Karpas-422 (cell line): ENCODE results near the gene ST7L. TPM values are rescaled to one million over a fixed set of nuclear protein-coding genes. Genes with fewer than 3 reads are reported as not detected.

ENCODE experiments used
- DNase-seq: peaks from one replicate; pipeline ENCODE4 v3.0.0-alpha.2; 2015
- H2AFZ ChIP-seq: fragments of 200-600 bp; sonication (generic); 2 replicates; pipeline ENCODE4 v1.6.1; 2014; ENCODE audit warnings: antibody characterized with exemption, low read length, mixed read lengths
- H3K27ac ChIP-seq: fragments of 200-600 bp; sonication (generic); 2 replicates; pipeline ENCODE4 v1.5.1; 2014; ENCODE audit warnings: mild to moderate bottlenecking, low read length, moderate library complexity
- H3K27me3 ChIP-seq: fragments of 200-600 bp; sonication (generic); 2 replicates; pipeline ENCODE4 v1.6.1; 2014; ENCODE audit warnings: low read length, mixed read lengths
- H3K36me3 ChIP-seq: fragments of 200-600 bp; sonication (generic); 2 replicates; pipeline ENCODE4 v1.6.1; 2014; ENCODE audit warnings: low read length, mixed read lengths; ENCODE audit not compliant: insufficient read depth
- H3K4me1 ChIP-seq: fragments of 200-600 bp; sonication (generic); 2 replicates; pipeline ENCODE4 v1.6.1; 2014; ENCODE audit warnings: mild to moderate bottlenecking, low read length, mixed read lengths
- H3K4me2 ChIP-seq: fragments of 200-600 bp; sonication (generic); 2 replicates; pipeline ENCODE4 v1.6.1; 2014; ENCODE audit warnings: low read length, low read depth, mild to moderate bottlenecking; ENCODE audit not compliant: poor library complexity, severe bottlenecking
- H3K4me3 ChIP-seq: fragments of 200-600 bp; sonication (generic); 2 replicates; pipeline ENCODE4 v1.5.1; 2014; ENCODE audit warnings: mild to moderate bottlenecking, antibody characterized with exemption, low read length, mixed read lengths
- H3K79me2 ChIP-seq: fragments of 200-600 bp; sonication (generic); 2 replicates; pipeline ENCODE4 v1.6.1; 2014; ENCODE audit warnings: mild to moderate bottlenecking, low read length, mixed read lengths
- H3K9ac ChIP-seq: fragments of 200-600 bp; sonication (generic); 2 replicates; pipeline ENCODE4 v1.6.0; 2014; ENCODE audit warnings: low read length
- H3K9me2 ChIP-seq: fragments of 200-600 bp; sonication (generic), shearing (Covaris generic); replicated peaks from 2 replicates; pipeline ENCODE4 v1.6.0; 2014; ENCODE audit warnings: mild to moderate bottlenecking, low read length, moderate library complexity; ENCODE audit not compliant: insufficient read depth
- H3K9me3 ChIP-seq: fragments of 300-700, 200-600 bp; sonication (generic); 2 replicates; pipeline ENCODE4 v1.6.1; 2014; ENCODE audit warnings: low read length, mixed read lengths
- H4K20me1 ChIP-seq: fragments of 200-600 bp; sonication (generic); 2 replicates; pipeline ENCODE4 v1.6.1; 2014; ENCODE audit warnings: mild to moderate bottlenecking, antibody characterized with exemption, low read length, low read depth; ENCODE audit not compliant: insufficient read depth
- total RNA-seq: library from RNA; depleted of rRNA; stranded (reverse); fragments of >200 nt; shearing (Covaris generic); gene quantifications from 2 replicates; pipeline ENCODE4 v1.2.3, GENCODE V29; 2014; ENCODE audit warnings: low replicate concordance

Gene ST7L
- total RNA-seq, 1 experiment from 2014 or later, result 14.4 TPM

DNA sequence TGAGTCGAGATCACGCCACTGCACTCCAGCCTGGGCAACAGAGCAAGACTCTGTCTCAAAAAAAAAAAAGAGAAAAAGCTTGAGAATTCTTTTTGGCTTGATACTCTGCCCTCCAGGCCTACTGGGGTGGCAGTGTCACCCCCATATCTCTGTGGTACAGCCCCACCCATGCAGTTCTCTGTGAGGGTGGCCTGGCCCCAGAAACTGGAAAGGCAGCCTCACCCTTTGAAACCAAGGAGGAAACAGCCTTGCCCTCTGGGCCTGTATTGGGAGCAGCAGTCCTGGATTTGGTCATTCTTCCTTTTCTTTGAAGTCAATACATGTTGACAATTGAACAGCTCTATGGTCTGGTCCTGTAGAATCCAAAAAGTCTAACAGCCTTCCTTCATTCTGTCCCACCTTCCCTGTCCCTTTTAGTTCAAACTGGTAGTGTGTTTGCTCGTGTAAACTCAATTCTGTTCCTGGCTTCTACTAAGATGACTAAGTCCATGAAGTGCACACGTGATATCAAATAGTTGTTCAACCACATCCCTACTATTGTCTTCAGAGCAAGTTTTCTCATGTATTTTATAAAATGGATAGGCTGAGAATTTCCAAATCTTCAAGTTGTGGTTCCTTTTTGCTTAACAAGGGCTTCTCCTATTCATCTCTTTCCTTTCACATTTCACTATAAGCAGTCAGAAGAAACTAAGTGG is 13.2 kb downstream of the ST7L start:
- Histone ChIP-seq H3K4me3 (no peak overlapping the region), H2AFZ (no peak overlapping the region), H3K27me3 (no peaks in the 10 kb centered on the region), H3K79me2 (no peaks in the 10 kb centered on the region), H3K9ac (no peak overlapping the region), H3K9me3 (no peaks in the 10 kb centered on the region), H3K9me2 (no peaks in the 10 kb centered on the region), H3K4me2 (no peak overlapping the region), H3K4me1 (peaks cover 7% of the 10 kb centered on the region), H4K20me1 (no peaks in the 10 kb centered on the region), H3K27ac (no peak overlapping the region), H3K36me3 (peaks cover 6% of the 10 kb centered on the region; the same call in 1 of the 2 replicates)
- DNase-seq, result no peak

DNA sequence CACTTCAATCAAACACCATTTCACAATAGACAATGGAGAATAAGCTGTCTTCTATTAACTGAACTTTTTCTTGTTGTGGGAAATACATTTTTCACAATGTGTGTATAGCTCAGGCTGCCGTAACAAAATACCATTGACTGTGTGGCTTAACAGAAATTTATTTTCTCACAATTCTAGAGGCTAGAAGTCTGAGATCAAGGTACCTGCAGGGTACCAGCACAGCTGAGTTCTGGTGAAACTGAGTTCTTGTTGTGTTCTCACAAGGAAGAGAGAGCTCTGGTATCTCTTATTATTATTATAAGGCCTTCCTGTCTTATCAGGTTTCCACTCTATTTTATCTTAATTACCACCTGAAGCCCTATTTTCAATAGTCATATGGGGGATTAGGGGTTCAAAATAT is 15.4 kb downstream of the ST7L start:
- H3K9me3 ChIP-seq, result no peaks in the 10 kb centered on the region

DNA sequence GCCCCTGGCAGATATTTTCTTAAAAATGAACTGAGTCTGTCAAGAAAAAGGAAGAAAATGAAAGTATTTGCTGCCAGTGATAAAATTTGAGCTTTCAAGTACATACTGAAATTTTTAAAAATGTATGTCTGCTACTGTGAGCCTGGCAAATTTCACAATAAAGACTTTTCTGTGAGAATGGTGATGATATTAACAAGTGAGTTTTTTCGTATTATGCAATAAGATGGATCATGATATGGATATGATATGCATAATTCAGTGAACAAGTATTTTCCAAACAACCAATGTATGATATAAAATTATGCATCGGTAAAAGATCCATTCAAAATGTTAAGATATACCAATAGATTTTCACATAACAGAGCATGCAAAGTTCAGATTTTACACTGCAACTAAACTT is 15.9 kb downstream of the ST7L start:
- Histone ChIP-seq H2AFZ (no peak overlapping the region), H4K20me1 (no peaks in the 10 kb centered on the region), H3K4me1 (peaks cover 7% of the 10 kb centered on the region), H3K27me3 (no peaks in the 10 kb centered on the region), H3K79me2 (no peaks in the 10 kb centered on the region), H3K36me3 (no peaks in the 10 kb centered on the region), H3K9me2 (no peaks in the 10 kb centered on the region), H3K4me3 (no peak overlapping the region), H3K9me3 (no peaks in the 10 kb centered on the region), H3K9ac (no peak overlapping the region), H3K4me2 (no peak overlapping the region), H3K27ac (no peak overlapping the region)
- no peak for DNase-seq

More for the DNA sequence above, 15.4 kb downstream of the ST7L start:
- H3K4me1 ChIP-seq, result peaks cover 7% of the 10 kb centered on the region
- H3K4me2 ChIP-seq, result no peak overlapping the region
- no peaks in the 10 kb centered on the region for H4K20me1 ChIP-seq
- H3K36me3 ChIP-seq, result peaks cover under 1% of the 10 kb centered on the region; the same call in 1 of the 2 replicates
- no peak overlapping the region for H3K4me3 ChIP-seq
- H3K27me3 ChIP-seq, result no peaks in the 10 kb centered on the region
- no peak overlapping the region for H3K9ac ChIP-seq
- no peaks in the 10 kb centered on the region for H3K79me2 ChIP-seq
- no peak overlapping the region for H2AFZ ChIP-seq
- H3K9me2 ChIP-seq, result no peaks in the 10 kb centered on the region
- no peak overlapping the region for H3K27ac ChIP-seq
- DNase-seq, result peak; percentile 7

DNA sequence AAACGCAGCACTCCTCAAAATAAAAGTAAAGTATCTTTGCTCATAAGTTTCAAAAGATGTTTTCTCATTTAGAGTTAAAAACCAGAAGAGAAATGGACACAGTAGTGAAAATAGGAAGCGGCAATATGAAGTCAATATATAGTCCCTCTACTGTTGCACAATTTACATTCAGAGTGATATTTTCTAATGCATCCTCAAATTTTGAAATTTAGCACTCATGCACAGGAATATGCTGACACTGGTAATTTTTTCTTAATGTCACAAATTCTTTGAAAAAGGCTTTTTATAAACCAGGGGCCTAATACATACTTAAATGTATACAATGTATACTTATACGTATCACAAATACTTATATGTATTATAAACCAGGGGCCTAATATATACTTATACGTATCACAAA is 19.5 kb downstream of the ST7L start:
- H3K4me2 ChIP-seq, result no peak overlapping the region
- DNase-seq, result peak; percentile 12
- H3K79me2 ChIP-seq, result no peaks in the 10 kb centered on the region
- no peaks in the 10 kb centered on the region for H3K9me2 ChIP-seq
- H4K20me1 ChIP-seq, result no peaks in the 10 kb centered on the region
- H3K27me3 ChIP-seq, result no peaks in the 10 kb centered on the region
- H3K4me3 ChIP-seq, result no peak overlapping the region
- H3K4me1 ChIP-seq, result no peaks in the 10 kb centered on the region
- H3K36me3 ChIP-seq, result no peaks in the 10 kb centered on the region
- no peak overlapping the region for H2AFZ ChIP-seq
- no peak overlapping the region for H3K27ac ChIP-seq
- no peak overlapping the region for H3K9ac ChIP-seq
- no peaks in the 10 kb centered on the region for H3K9me3 ChIP-seq

DNA sequence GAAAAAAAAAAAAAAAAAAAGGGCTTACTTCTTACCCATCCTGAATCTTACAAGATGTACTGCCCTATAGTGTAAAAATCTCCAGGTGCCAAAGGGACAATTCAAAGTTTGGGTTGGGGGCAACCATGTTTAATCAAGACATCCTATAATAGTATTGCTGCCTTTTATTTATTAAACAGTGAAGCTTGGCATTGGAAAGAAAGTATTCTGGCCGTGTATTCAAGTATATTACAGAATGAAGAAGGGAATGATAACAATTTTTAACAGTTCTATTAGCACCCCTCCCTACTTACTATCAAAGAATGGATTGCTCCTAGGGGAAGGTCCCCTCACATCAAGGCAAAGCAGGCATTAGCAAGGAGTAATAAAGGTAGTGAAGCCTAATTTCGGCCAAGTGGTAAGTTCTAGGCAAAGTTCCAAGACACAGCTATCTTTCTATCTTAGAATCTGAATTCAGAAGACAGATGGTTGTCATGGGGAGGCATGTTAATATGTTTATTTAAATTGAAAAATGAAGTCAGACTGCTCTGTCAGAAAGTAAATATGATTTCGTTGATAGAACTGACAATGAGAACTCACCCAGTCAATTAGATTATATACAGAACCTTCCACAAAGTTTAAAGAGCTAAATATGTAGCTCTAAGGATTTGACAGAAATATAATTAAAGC is 24.6 kb downstream of the ST7L start:
- Histone ChIP-seq H3K9ac (no peak overlapping the region), H3K4me1 (no peaks in the 10 kb centered on the region), H3K9me2 (no peaks in the 10 kb centered on the region), H3K27ac (no peak overlapping the region), H2AFZ (no peak overlapping the region), H3K4me3 (no peak overlapping the region), H3K4me2 (no peak overlapping the region), H3K9me3 (no peaks in the 10 kb centered on the region), H3K27me3 (no peaks in the 10 kb centered on the region), H3K36me3 (no peaks in the 10 kb centered on the region; the same call in 1 of the 2 replicates), H4K20me1 (no peaks in the 10 kb centered on the region), H3K79me2 (no peaks in the 10 kb centered on the region)
- no peak for DNase-seq

DNA sequence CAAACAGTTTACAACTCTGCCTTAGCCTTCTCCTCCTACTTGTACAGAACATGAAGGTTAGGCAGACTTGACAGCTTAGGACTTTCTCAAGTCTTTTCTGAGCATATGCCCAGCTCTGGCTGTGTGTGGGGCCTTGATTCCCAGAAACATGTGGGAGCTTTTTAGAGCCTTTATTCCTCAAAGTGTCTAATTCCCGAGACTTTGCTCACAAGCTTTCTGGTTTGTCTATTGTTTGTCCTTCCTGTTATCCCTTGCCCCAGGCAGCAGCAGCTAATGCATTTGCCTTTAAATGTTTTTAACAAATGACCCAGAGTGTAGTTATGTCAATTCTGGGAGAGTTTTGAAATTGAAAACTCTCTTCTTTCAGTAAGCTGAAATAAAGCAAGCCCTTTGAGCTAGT is 29.2 kb downstream of the ST7L start:
- Histone ChIP-seq H3K9me3 (no peaks in the 10 kb centered on the region), H3K9me2 (no peaks in the 10 kb centered on the region), H3K9ac (no peak overlapping the region), H3K27ac (no peak overlapping the region), H3K79me2 (no peaks in the 10 kb centered on the region), H2AFZ (no peak overlapping the region), H3K4me3 (no peak overlapping the region), H3K27me3 (no peaks in the 10 kb centered on the region), H4K20me1 (no peaks in the 10 kb centered on the region), H3K4me2 (no peak overlapping the region), H3K36me3 (no peaks in the 10 kb centered on the region; the same call in 1 of the 2 replicates), H3K4me1 (no peaks in the 10 kb centered on the region)
- DNase-seq, result no peak

DNA sequence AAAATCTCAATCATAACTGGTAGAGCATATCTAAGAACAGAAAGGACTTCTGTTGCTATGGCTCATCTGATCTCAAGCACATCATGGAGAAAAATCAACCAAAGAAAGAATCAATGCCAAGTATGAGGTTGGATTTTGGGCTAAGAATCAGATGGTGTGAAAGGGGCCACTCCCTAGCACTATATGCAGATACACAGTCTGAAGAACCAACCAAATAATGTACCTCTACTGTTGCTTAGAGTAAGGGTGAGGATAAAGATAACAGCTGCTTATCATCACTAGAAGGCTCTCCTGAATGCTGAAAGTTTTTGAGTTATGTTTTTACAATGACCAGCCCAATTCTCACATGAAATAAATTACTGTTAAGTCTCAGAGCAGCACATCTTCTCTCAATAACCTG is 35.6 kb downstream of the ST7L start:
- H3K27me3 ChIP-seq, result no peaks in the 10 kb centered on the region
- no peak overlapping the region for H3K9ac ChIP-seq
- no peak overlapping the region for H3K4me3 ChIP-seq
- H3K79me2 ChIP-seq, result no peaks in the 10 kb centered on the region
- no peak for DNase-seq
- H3K27ac ChIP-seq, result no peak overlapping the region
- H4K20me1 ChIP-seq, result no peaks in the 10 kb centered on the region
- H3K4me1 ChIP-seq, result no peaks in the 10 kb centered on the region
- H3K4me2 ChIP-seq, result no peak overlapping the region
- H3K36me3 ChIP-seq, result no peaks in the 10 kb centered on the region
- H3K9me2 ChIP-seq, result no peaks in the 10 kb centered on the region
- no peaks in the 10 kb centered on the region for H3K9me3 ChIP-seq
- H2AFZ ChIP-seq, result peak overlapping the region; percentile 6; the same call in 1 of the 2 replicates

DNA sequence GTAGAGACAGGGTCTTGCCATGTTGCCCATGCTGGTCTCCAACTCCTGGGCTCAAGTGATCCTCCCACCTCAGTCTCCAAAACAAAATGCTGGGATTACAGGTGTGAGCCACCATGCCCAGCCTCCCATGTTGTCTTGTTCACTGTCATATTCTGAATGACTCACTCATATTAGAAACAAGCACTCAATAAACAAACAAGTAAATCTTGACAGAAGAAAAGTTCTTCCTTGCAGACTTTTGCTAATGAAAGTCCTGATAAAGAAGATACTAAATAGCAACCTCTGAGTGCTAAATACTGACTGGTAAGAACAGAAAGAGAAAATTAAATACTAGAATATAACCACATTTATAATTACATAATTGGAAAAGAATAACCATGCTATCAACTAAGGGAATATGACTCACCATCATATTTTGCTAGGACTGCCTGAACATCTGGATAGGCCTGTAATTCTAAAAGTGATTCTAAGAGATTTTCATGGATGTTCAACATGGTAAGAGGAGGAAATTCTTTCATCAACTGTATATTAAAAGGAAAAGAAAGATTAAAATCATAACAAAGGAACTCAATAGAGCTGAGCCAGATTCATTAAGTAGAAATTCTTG is 37.3 kb downstream of the ST7L start:
- H3K4me2 ChIP-seq, result no peak overlapping the region

More for the DNA sequence above, 37.3 kb downstream of the ST7L start:
- H3K9me3 ChIP-seq, result no peaks in the 10 kb centered on the region
- no peak for DNase-seq
- no peak overlapping the region for H3K4me3 ChIP-seq
- no peak overlapping the region for H3K9ac ChIP-seq
- H3K36me3 ChIP-seq, result no peaks in the 10 kb centered on the region
- no peaks in the 10 kb centered on the region for H3K9me2 ChIP-seq
- H3K27ac ChIP-seq, result no peak overlapping the region
- no peaks in the 10 kb centered on the region for H3K27me3 ChIP-seq
- H3K79me2 ChIP-seq, result no peaks in the 10 kb centered on the region
- H2AFZ ChIP-seq, result no peak overlapping the region
- no peaks in the 10 kb centered on the region for H4K20me1 ChIP-seq
- H3K4me1 ChIP-seq, result no peaks in the 10 kb centered on the region
